Gastrocnemius medialis (tissue), 4 donors: ENCODE results near the gene CADM2. TPM values are rescaled to one million over a fixed set of nuclear protein-coding genes. Genes with fewer than 3 reads are reported as not detected.

Experiments used
- ATAC-seq, 2 donors: fragments of 150-250 bp; one replicate each; pipeline ENCODE4 v1.9.1; 2016
- DNase-seq, 2 donors: peaks; one replicate each; pipeline ENCODE4 v3.0.0-alpha.2; 2019
- H3K27ac ChIP-seq, 4 donors: fragments of 200-600 bp; sonication (generic); 1 replicate in 1 of 4; 2 replicates in 3 of 4; pipeline ENCODE4 v1.5.1; 2016 to 2018; ENCODE audit warnings: mild to moderate bottlenecking in 2 of 4, moderate library complexity in 1 of 4
- H3K27me3 ChIP-seq, 3 donors: fragments of 200-600 bp; sonication (generic) in 2 of 3; 1 replicate in 1 of 3; 2 replicates in 2 of 3; pipeline versions ENCODE4 v1.5.1 to v1.6.0; 2016 to 2019; ENCODE audit warnings: mild to moderate bottlenecking in 1 of 3, moderate library complexity in 1 of 3
- H3K36me3 ChIP-seq, 2 donors: fragments of 200-600 bp; sonication (generic) in 1 of 2; one replicate each; pipeline ENCODE4 v1.5.1; 2017 to 2018
- H3K4me1 ChIP-seq, 2 donors: fragments of 200-600 bp; sonication (generic) in 1 of 2; one replicate each; pipeline ENCODE4 v1.5.1; 2016 to 2017; ENCODE audit warnings: mild to moderate bottlenecking in 2 of 2
- H3K4me3 ChIP-seq, 4 donors: fragments of 200-600 bp; sonication (generic) in 3 of 4; 1 replicate in 1 of 4; 2 replicates in 3 of 4; pipeline ENCODE4 v1.5.1; 2016 to 2019; ENCODE audit warnings: mild to moderate bottlenecking in 2 of 4
- H3K9me3 ChIP-seq, 3 donors: fragments of 200-600 bp; sonication (generic) in 2 of 3; 1 replicate in 1 of 3; 2 replicates in 2 of 3; pipeline ENCODE4 v1.5.1; 2016 to 2019
- CTCF ChIP-seq, 5 experiments: fragments of 450-650 bp in 3 of 5; fragments of 200-600 bp in 2 of 5; sonication (generic) in 2 of 5; IDR thresholded peaks in 4 of 5; conservative IDR thresholded peaks in 1 of 5; 1 replicate in 4 of 5; 2 replicates in 1 of 5; pipeline ENCODE4 v1.5.1; 2016 to 2019; ENCODE audit warnings: antibody characterized with exemption in 5 of 5, mild to moderate bottlenecking in 3 of 5, moderate library complexity in 3 of 5
- POLR2A ChIP-seq, 2 donors: fragments of 450-650 bp; IDR thresholded peaks; one replicate each; pipeline ENCODE4 v1.6.1; 2017; ENCODE audit warnings: antibody characterized with exemption in 2 of 2, mild to moderate bottlenecking in 2 of 2, moderate library complexity in 2 of 2
- in situ Hi-C, 4 donors: fragments of 200-750 bp; cut with MboI; loops; one replicate each; pipeline versions ENCODE4 v1.15.0 to v1.8.0; 2017; ENCODE audit warnings: low sequenced_read_pairs in 4 of 4
- intact Hi-C: fragments of 100-400 bp; cut with DNase I; formaldehyde crosslinking; loops from one replicate; pipeline ENCODE4 v1.15.1; 2023; ENCODE audit warnings: low total_unique reads
- total RNA-seq, 4 donors: library from RNA; depleted of rRNA; stranded (reverse); fragments of >200 nt; gene quantifications; one replicate each; pipeline versions ENCODE4 v1.1.0 to v1.2.3, GENCODE V29; 2016

CADM2 gene
- total RNA-seq, 4 donors from 2014 or later, result 2.7 to 9.0 (median 6.0) TPM

GRCh38 chr3:85709346-85709892, 750.6 kb downstream of the CADM2 start:
- Histone ChIP-seq H3K9me3 (no peaks in the 10 kb centered on the region), H3K27ac (no peak overlapping the region), H3K36me3 (no peaks in the 10 kb centered on the region), H3K4me3 (no peak overlapping the region), H3K4me1 (no peaks in the 10 kb centered on the region), H3K27me3 (no peaks in the 10 kb centered on the region)
- no peak for TF ChIP-seq CTCF (IDR thresholded peaks at IDR 0.05 in 4 of 5, conservative IDR thresholded peaks at IDR 0.05 in 1 of 5)
- no peak for TF ChIP-seq POLR2A (IDR thresholded peaks at IDR 0.05)
- intact Hi-C loops (no loop called here), in situ Hi-C loops (no loop called here)
- ATAC-seq, result no peak
- DNase-seq, result no peak

GRCh38 chr3:85710490-85710889, 751.7 kb downstream of the CADM2 start:
- H3K4me3 ChIP-seq, result no peak overlapping the region
- no peak for DNase-seq
- in situ Hi-C loops, result no loop called here
- H3K27ac ChIP-seq, result no peak overlapping the region
- no peaks in the 10 kb centered on the region for H3K9me3 ChIP-seq
- intact Hi-C loops, result no loop called here
- no peaks in the 10 kb centered on the region for H3K4me1 ChIP-seq
- H3K27me3 ChIP-seq, result no peaks in the 10 kb centered on the region
- TF ChIP-seq POLR2A (IDR thresholded peaks at IDR 0.05), result no peak
- no peak for TF ChIP-seq CTCF (IDR thresholded peaks at IDR 0.05 in 4 of 5, conservative IDR thresholded peaks at IDR 0.05 in 1 of 5)
- ATAC-seq, result no peak
- H3K36me3 ChIP-seq, result no peaks in the 10 kb centered on the region

GRCh38 chr3:85721409-85722145, 762.8 kb downstream of the CADM2 start:
- H3K4me3 ChIP-seq, result no peak overlapping the region
- H3K4me1 ChIP-seq, result no peaks in the 10 kb centered on the region
- no peaks in the 10 kb centered on the region for H3K9me3 ChIP-seq
- TF ChIP-seq CTCF (IDR thresholded peaks at IDR 0.05 in 4 of 5, conservative IDR thresholded peaks at IDR 0.05 in 1 of 5) (no peak), POLR2A (IDR thresholded peaks at IDR 0.05) (no peak)
- DNase-seq, result no peak
- H3K27me3 ChIP-seq, result no peaks in the 10 kb centered on the region
- in situ Hi-C loops, result no loop called here
- no peak overlapping the region for H3K27ac ChIP-seq
- no peaks in the 10 kb centered on the region for H3K36me3 ChIP-seq
- intact Hi-C loops, result no loop called here
- ATAC-seq, result no peak

- TF ChIP-seq CTCF (IDR thresholded peaks at IDR 0.05 in 4 of 5, conservative IDR thresholded peaks at IDR 0.05 in 1 of 5) (no peak), POLR2A (IDR thresholded peaks at IDR 0.05) (no peak)
- Histone ChIP-seq H3K36me3 (no peaks in the 10 kb centered on the region), H3K4me1 (no peaks in the 10 kb centered on the region), H3K27ac (no peak overlapping the region), H3K9me3 (no peaks in the 10 kb centered on the region), H3K4me3 (no peak overlapping the region), H3K27me3 (no peaks in the 10 kb centered on the region)
- in situ Hi-C loops, result no loop called here
- intact Hi-C loops, result no loop called here
- no peak for ATAC-seq
- no peak for DNase-seq
Observed at GRCh38 chr3:85725809-85726208, 767.0 kb downstream of the CADM2 start.
